Astrocyte (in vitro differentiated cells and primary cell): ENCODE results near the gene NFIA.

Experiments
- CTCF ChIP-seq: IDR thresholded peaks from 2 replicates; pipeline ENCODE4 v1.5.1; 2011; ENCODE audit warnings: low read depth, mild to moderate bottlenecking, inconsistent platforms, low read length, moderate library complexity; ENCODE audit not compliant: insufficient read depth
- EZH2 ChIP-seq: IDR thresholded peaks from 2 replicates; pipeline ENCODE4 v1.6.1; 2012; ENCODE audit warnings: mild to moderate bottlenecking, low read length, inconsistent platforms; ENCODE audit not compliant: insufficient read depth

- TF ChIP-seq CTCF, result no peak
- no peak for TF ChIP-seq EZH2
Observed at GRCh38 chr1:61293197-61293596, 210.8 kb downstream of the NFIA start.
